Measurements from ENCODE around the gene ARRDC2. TPM values are rescaled to one million over a fixed set of nuclear protein-coding genes. Genes with fewer than 3 reads are reported as not detected.

ARRDC2 gene
- total and polyA plus RNA-seq, 2 of the 13 experiments (the other 11 are each of a cell fraction or from before 2014, with no cell fraction given), result 2.1 to 3.4 TPM

DNA sequence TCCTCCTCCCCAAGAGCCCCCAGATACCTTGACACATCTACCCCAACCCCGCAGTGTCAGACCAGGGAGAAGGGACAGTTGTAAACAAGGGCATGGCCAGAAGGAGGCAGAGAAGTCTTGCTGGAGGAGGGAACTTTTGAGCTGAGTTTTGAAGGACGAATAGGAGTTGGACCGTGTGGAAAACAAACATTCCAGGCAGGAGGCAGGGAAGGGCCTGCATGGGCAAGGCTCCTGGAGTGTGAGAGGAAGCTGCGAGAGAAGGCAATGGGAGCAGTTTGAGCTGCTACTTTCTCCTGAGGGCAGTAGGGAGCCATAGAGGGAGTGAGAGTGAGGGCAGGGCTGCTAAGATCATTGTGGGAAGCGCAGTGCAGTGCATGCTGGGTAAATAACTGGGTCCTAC lies 55.5 kb downstream of the ARRDC2 start:
- Histone ChIP-seq H3K4me3 (replicated peaks in 1 of 3; ENCODE audit: insufficient read depth in 1 of 3, low read depth in 2 of 3, low read length in 3 of 3) (no peak overlapping the region), H2AFZ (ENCODE audit: low read length) (no peak overlapping the region), H4K20me1 (ENCODE audit: insufficient read depth, low read length) (no peaks in the 10 kb centered on the region), H3K4me2 (ENCODE audit: low read depth, low read length) (no peak overlapping the region), H3K79me2 (ENCODE audit: insufficient read depth, low read length) (no peaks in the 10 kb centered on the region), H3K36me3 (replicated peaks in 1 of 2; ENCODE audit: control insufficient read depth in 1 of 2, insufficient read depth in 2 of 2, low read length in 2 of 2) (no peaks in the 10 kb centered on the region), H3K4me1 (ENCODE audit: insufficient read depth, low read length) (peaks cover 8% of the 10 kb centered on the region; the same call in 1 of the 2 replicates), H3K9ac (ENCODE audit: insufficient read depth, low read depth, low read length) (no peak overlapping the region), H3K9me3 (ENCODE audit: low read length) (no peaks in the 10 kb centered on the region), H3K27me3 (ENCODE audit: control insufficient read depth in 1 of 2, insufficient read depth in 2 of 2, low read length in 2 of 2) (no peaks in the 10 kb centered on the region; a peak in 1 of 5 replicates), H3K27ac (ENCODE audit: extremely low read length, insufficient read depth, low read length) (no peak overlapping the region)
- POLR2A ChIA-PET, result no interaction called here
- FAIRE-seq (no peak), ATAC-seq (peak; percentile 33), DNase-seq (ENCODE audit: low spot score) (peak; percentile 50)
- WGBS (ENCODE audit: low lambda C conversion rate), result 11% methylated on average over 5 of the region's 5 CpGs
- in situ Hi-C loops (cut with HindIII; ENCODE audit: extremely low pct_ligation_motif_present, low pct_unique_long_range_greater_than_20kb), result loop anchor here (25.0 kb wide), 1 partner anchor 126 kb away; the partner anchor contains the start of gene CCDC124
- CTCF ChIA-PET (ENCODE audit: low intra/inter-chr PET ratio, low total read pairs), result no interaction called here
- intact Hi-C loops (cut with micrococcal nuclease; ENCODE audit: unreplicated experiment), result no loop called here
- BruUV-seq (replicated peaks), result no TSS peak
- TF ChIP-seq STAG1 (CRISPR knock-in tag; IDR thresholded peaks at IDR 0.05) (peak; percentile 55), ZNF225 (CRISPR knock-in tag; IDR thresholded peaks at IDR 0.05) (no peak), FOXA3 (CRISPR knock-in tag; IDR thresholded peaks at IDR 0.05) (peak; percentile 64; the same call in 1 of the 2 replicates), KDM1A (CRISPR knock-in tag; IDR thresholded peaks at IDR 0.05) (peak; percentile 74; the same call in 1 of the 2 replicates), ZFP36 (IDR thresholded peaks at IDR 0.05; ENCODE audit: borderline replicate concordance, low read depth, low read length, partially characterized antibody) (peak; percentile 85), ADNP (CRISPR knock-in tag; IDR thresholded peaks at IDR 0.05) (peak; percentile 92), SMC3 (IDR thresholded peaks at IDR 0.05; ENCODE audit: low read length) (peak; percentile 41; the same call in 1 of the 2 replicates), MTF1 (CRISPR knock-in tag; IDR thresholded peaks at IDR 0.05) (peak; percentile 46; the same call in 1 of the 2 replicates), TEAD3 (CRISPR knock-in tag; optimal IDR thresholded peaks at IDR 0.05; ENCODE audit: borderline replicate concordance) (peak; percentile 90), FOXA1 (IDR thresholded peaks at IDR 0.05) (no peak), FOXA1 (CRISPR knock-in tag; IDR thresholded peaks at IDR 0.05) (peak; percentile 57), HDAC2 (CRISPR knock-in tag; IDR thresholded peaks at IDR 0.05) (peak; percentile 15; the same call in 1 of the 2 replicates), FOXK1 (CRISPR knock-in tag; IDR thresholded peaks at IDR 0.05; ENCODE audit: borderline replicate concordance, low read depth) (0 out of 2 replicates have a peak, but pooled peaks have one; percentile 38), ZNF136 (CRISPR knock-in tag; IDR thresholded peaks at IDR 0.05; ENCODE audit: low read depth) (no peak), CHD4 (IDR thresholded peaks at IDR 0.05; ENCODE audit: borderline replicate concordance, low read length) (peak; percentile 39; the same call in 1 of the 2 replicates), MED1 (CRISPR knock-in tag; IDR thresholded peaks at IDR 0.05) (no peak), U2AF2 (IDR thresholded peaks at IDR 0.05; ENCODE audit: low read depth, low read length) (no peak), ZMYM3 (CRISPR knock-in tag; IDR thresholded peaks at IDR 0.05) (peak; percentile 95)
- TF ChIP-seq, protein P1, sequence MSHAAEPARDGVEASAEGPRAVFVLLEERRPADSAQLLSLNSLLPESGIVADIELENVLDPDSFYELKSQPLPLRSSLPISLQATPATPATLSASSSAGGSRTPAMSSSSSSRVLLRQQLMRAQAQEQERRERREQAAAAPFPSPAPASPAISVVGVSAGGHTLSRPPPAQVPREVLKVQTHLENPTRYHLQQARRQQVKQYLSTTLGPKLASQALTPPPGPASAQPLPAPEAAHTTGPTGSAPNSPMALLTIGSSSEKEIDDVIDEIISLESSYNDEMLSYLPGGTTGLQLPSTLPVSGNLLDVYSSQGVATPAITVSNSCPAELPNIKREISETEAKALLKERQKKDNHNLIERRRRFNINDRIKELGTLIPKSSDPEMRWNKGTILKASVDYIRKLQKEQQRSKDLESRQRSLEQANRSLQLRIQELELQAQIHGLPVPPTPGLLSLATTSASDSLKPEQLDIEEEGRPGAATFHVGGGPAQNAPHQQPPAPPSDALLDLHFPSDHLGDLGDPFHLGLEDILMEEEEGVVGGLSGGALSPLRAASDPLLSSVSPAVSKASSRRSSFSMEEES (CRISPR knock-in tag; IDR thresholded peaks at IDR 0.05), result no peak
- TF ChIP-seq, protein P2, sequence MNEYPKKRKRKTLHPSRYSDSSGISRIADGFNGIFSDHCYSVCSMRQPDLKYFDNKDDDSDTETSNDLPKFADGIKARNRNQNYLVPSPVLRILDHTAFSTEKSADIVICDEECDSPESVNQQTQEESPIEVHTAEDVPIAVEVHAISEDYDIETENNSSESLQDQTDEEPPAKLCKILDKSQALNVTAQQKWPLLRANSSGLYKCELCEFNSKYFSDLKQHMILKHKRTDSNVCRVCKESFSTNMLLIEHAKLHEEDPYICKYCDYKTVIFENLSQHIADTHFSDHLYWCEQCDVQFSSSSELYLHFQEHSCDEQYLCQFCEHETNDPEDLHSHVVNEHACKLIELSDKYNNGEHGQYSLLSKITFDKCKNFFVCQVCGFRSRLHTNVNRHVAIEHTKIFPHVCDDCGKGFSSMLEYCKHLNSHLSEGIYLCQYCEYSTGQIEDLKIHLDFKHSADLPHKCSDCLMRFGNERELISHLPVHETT (CRISPR knock-in tag; conservative IDR thresholded peaks at IDR 0.05), result no peak
- TF ChIP-seq, protein P3, sequence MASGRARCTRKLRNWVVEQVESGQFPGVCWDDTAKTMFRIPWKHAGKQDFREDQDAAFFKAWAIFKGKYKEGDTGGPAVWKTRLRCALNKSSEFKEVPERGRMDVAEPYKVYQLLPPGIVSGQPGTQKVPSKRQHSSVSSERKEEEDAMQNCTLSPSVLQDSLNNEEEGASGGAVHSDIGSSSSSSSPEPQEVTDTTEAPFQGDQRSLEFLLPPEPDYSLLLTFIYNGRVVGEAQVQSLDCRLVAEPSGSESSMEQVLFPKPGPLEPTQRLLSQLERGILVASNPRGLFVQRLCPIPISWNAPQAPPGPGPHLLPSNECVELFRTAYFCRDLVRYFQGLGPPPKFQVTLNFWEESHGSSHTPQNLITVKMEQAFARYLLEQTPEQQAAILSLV (CRISPR knock-in tag; IDR thresholded peaks at IDR 0.05; ENCODE audit: borderline replicate concordance), result no peak
- TF ChIP-seq, protein P4, sequence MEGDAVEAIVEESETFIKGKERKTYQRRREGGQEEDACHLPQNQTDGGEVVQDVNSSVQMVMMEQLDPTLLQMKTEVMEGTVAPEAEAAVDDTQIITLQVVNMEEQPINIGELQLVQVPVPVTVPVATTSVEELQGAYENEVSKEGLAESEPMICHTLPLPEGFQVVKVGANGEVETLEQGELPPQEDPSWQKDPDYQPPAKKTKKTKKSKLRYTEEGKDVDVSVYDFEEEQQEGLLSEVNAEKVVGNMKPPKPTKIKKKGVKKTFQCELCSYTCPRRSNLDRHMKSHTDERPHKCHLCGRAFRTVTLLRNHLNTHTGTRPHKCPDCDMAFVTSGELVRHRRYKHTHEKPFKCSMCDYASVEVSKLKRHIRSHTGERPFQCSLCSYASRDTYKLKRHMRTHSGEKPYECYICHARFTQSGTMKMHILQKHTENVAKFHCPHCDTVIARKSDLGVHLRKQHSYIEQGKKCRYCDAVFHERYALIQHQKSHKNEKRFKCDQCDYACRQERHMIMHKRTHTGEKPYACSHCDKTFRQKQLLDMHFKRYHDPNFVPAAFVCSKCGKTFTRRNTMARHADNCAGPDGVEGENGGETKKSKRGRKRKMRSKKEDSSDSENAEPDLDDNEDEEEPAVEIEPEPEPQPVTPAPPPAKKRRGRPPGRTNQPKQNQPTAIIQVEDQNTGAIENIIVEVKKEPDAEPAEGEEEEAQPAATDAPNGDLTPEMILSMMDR (CRISPR knock-in tag; IDR thresholded peaks at IDR 0.05), result peak; percentile 58
